Mucosa of rectum (tissue), 2 donors: ENCODE measurements around the gene TFR2.

ENCODE experiments used
- H3K27ac ChIP-seq, 2 donors: one replicate each; pipeline ENCODE4 v1.7.0; 2013; ENCODE audit warnings: inconsistent platforms in 2 of 2, low read depth in 2 of 2, low read length in 2 of 2
- H3K27me3 ChIP-seq, 2 donors: one replicate each; pipeline ENCODE4 v1.7.0; 2013; ENCODE audit warnings: low read length in 2 of 2; ENCODE audit not compliant: control insufficient read depth in 2 of 2, insufficient read depth in 2 of 2
- H3K36me3 ChIP-seq, 2 donors: one replicate each; pipeline ENCODE4 v1.7.0; 2013; ENCODE audit warnings: low read length in 2 of 2; ENCODE audit not compliant: control insufficient read depth in 2 of 2, insufficient read depth in 2 of 2
- H3K4me1 ChIP-seq, 2 donors: one replicate each; pipeline ENCODE4 v1.7.0; 2013; ENCODE audit warnings: low read length in 2 of 2, mild to moderate bottlenecking in 1 of 2; ENCODE audit not compliant: control insufficient read depth in 2 of 2, insufficient read depth in 2 of 2
- H3K4me3 ChIP-seq, 2 donors: one replicate each; pipeline ENCODE4 v1.7.0; 2013; ENCODE audit warnings: low read length in 2 of 2
- H3K9ac ChIP-seq, 2 donors: one replicate each; pipeline ENCODE4 v1.7.0; 2013; ENCODE audit warnings: low read length in 2 of 2, low read depth in 1 of 2, mild to moderate bottlenecking in 1 of 2
- H3K9me3 ChIP-seq, 2 donors: one replicate each; pipeline ENCODE4 v1.7.0; 2013; ENCODE audit warnings: low read length in 2 of 2; ENCODE audit not compliant: control insufficient read depth in 2 of 2
- donor health status: healthy.
- donor health status: Normal muscosa, but diverticular disease.

TFR2 gene

DNA sequence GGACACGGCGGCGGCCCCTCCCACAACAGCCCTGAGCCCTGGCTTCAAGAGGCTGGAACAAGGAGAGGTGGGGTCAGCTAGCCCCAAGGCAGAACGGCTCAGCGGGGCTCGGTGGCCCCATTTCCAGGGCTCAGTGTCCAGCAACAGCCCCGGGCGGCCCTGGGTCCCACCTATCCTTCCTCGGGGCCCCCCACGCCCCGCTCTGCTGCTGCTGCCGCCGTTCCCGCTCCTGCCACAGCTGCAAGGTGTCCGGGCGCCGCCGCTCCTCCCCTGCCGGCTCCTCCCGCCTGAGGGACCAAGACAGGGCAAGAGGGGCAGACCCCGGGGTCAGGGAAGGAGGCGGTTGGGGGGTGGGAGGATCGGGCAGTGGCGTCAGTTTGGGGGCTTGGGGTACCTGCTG, 64.2 kb downstream of the TFR2 start:
- H3K27ac ChIP-seq = no peak overlapping the region
- peaks cover 59 to 62% of the 10 kb centered on the region in 2 donors for H3K36me3 ChIP-seq
- no peaks in the 10 kb centered on the region for H3K4me1 ChIP-seq

DNA sequence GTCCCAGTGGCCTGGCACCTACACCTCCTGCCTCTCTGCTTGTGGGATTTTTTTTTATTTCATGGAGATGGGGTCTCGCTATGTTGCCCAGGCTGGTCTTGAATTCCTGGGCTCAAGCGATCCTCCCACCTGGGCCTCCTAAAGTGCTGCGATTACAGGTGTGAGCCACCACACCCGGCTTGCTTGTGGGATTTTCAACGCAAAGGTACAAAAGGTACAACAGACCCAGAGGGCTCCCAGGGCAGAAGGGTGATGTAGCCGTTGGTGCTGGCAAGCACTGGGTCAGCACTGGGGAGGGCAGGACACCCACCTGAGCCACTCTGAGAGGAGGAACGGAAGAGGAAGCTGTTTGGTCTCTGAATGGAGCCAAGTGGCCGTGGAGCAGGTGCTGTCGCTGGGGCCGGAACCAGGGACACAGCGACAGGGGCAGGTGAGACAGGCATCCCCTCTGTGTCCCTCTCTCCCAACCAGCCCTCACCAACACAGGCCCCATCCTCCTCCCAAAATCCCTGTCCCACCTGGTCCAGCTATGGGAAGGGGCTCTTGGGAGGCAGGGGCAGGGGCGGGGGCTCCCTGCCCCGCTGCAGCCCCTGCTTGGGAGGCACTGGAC, 64.9 kb downstream of the TFR2 start:
- Histone ChIP-seq H3K36me3 (peaks cover 53 to 56% of the 10 kb centered on the region in 2 donors), H3K9ac (no peak overlapping the region), H3K27ac (no peak overlapping the region), H3K9me3 (no peaks in the 10 kb centered on the region), H3K27me3 (no peaks in the 10 kb centered on the region), H3K4me3 (no peak overlapping the region), H3K4me1 (no peaks in the 10 kb centered on the region)

More for the DNA sequence above, 64.2 kb downstream of the TFR2 start:
- Histone ChIP-seq H3K4me3 (no peak overlapping the region), H3K9me3 (no peaks in the 10 kb centered on the region), H3K9ac (no peak overlapping the region), H3K27me3 (no peaks in the 10 kb centered on the region)

DNA sequence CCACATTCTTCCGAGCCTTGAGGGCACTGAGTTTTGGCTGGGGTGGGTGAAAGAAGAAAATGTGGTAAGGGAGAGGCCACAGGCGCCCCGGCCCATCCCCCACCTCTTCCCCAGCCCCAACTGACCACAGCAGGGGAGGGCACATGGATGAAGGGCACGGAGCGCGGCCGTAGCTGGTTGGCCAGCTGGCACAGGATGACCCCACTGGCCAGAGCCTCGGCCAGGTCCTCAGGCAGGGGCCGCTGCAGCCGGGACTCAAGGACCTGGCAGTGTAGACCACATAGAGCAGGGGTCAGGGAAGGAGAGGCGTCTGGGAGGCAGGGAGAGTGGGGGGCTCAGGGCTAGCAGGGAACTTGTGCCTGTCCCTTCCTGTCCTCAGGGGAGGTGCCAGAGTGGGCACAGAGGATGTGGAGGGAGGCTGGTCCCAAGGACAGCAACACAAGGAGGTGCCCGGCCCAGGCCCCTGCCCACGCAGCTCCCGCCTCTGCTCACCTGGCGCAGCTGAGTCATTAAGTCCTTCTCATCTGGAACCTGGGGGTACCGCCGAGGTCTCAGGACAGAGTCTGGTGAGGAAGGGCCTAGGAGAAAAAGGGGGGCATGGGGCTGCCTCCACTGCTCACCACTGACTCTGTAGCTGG, 65.5 kb downstream of the TFR2 start:
- H3K36me3 ChIP-seq = peaks cover 48 to 50% of the 10 kb centered on the region in 2 donors
- H3K9ac ChIP-seq = no peak overlapping the region
- H3K4me3 ChIP-seq = no peak overlapping the region

DNA sequence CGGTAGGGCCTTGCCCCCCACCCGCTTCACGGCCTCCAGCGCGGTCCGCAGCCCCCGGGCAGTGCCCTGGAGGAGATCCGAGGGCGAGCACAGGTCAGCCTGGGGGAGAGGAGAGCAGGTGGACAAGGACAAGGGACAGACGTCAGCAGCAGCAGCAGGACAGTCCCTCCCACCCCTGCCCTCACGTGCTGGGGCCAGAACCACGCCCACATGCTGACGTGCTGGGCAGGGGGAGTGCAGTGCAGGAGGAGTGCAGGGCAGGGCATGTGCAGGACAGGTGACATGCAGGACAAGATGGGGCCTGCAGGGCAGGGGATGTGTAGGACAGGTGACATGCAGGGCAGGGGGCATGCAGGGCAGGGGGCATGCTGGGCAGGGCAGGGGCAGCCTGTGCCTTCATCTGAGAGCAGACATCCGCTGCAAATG, 66.1 kb downstream of the TFR2 start:
- peaks cover under 1 to 7% of the 10 kb centered on the region in 2 donors for H3K4me1 ChIP-seq
- no peaks in the 10 kb centered on the region for H3K9me3 ChIP-seq
- no peak overlapping the region for H3K4me3 ChIP-seq
- H3K9ac ChIP-seq = no peak overlapping the region
- no peaks in the 10 kb centered on the region for H3K27me3 ChIP-seq
- H3K36me3 ChIP-seq = peaks cover 42 to 44% of the 10 kb centered on the region in 2 donors
- H3K27ac ChIP-seq = no peak overlapping the region

More for the DNA sequence above, 65.5 kb downstream of the TFR2 start:
- H3K4me1 ChIP-seq = peaks cover 0 to 5% of the 10 kb centered on the region in 2 donors
- no peaks in the 10 kb centered on the region for H3K9me3 ChIP-seq
- H3K27ac ChIP-seq = no peak overlapping the region
- H3K27me3 ChIP-seq = no peaks in the 10 kb centered on the region

DNA sequence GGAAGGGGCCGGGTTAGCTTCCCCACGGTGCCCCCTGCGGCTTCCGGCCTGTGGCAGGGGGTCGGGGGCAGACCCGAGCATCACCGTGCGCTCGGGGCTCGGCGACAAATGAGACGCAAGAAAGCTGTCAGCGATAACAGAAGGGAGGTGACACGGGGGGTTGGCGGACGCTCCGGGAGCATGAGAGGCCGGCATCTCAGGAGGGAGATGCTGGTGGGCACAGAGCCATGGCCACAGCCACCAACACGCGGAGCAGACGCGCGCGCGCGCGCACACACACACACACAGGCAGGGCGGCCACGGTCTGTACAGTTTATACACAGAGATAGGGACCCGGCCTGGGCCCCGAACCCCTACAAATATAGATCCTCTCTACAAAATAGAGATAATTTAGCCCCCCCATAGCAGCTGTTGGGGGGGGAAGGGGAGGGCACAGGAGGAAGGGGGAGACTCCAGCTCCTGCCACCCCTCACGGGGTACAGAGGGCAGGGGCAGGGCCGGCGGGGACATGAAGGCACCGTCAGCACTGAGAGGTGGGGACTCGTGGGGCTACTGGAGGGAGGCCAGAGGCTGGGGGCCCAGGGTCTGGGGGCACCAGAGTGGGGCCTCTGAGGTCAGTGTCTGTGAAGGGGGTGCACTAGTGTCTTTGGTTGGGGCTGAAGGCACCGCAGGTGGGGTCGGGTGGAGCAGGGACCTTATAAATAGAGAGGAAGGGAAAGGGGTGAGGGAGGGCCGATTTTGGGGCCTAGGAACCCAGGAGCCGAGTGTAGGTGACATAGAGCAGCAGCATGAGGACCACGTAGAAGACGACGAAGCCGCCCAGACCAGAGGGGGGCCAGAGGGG, 66.8 kb downstream of the TFR2 start:
- Histone ChIP-seq H3K9me3 (no peaks in the 10 kb centered on the region), H3K27ac (no peak overlapping the region), H3K27me3 (no peaks in the 10 kb centered on the region), H3K9ac (no peak overlapping the region), H3K4me1 (peaks cover 7 to 10% of the 10 kb centered on the region in 2 donors), H3K36me3 (peaks cover 35 to 39% of the 10 kb centered on the region in 2 donors), H3K4me3 (no peak overlapping the region)

DNA sequence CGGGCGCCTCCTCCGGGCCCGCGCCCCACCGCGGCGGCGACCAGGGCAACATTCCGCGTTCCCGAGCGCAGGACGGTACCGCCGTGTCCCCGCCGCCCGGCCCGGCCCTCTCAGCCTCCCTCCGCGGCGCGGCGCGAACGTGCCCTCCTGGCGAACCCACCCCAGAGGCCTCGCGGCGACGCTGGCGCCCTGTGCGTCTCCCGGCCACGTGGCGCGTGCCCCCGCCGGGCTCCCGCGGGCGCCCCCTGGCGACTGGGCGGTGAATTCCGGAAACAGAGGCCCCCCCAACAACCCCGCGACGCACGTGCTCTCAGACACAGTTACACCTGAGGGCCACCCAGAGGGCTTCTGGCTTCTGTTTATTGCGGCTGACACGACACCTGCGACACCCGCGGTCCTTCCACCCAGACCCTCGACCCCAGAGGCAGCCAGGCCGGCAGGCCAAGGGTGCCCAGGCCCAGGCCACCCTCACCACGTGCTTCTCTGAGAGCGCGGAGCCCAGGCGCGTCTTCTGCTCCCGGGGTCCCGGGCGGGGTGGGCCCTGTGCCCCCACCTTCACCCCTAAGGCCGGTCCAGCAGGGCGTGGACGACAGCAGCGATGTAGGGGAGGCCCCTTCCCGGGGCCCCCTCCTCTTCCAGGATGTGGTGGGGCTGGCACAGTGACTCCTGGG, 67.5 kb downstream of the TFR2 start, which contains the start of gene SAP25:
TSS of gene SAP25 (minus strand) at position 210 of the 671 bp plus-strand sequence. CDS start at position 52, 158 bp downstream.
- no peak within 1 kb of the TSS for H3K4me3 ChIP-seq
- no peaks in the 10 kb centered on the region for H3K27me3 ChIP-seq
- H3K36me3 ChIP-seq = peaks cover 31 to 34% of the 10 kb centered on the region in 2 donors
- H3K27ac ChIP-seq = no peak within 1 kb of the TSS
- no peaks in the 10 kb centered on the region for H3K9me3 ChIP-seq
- H3K9ac ChIP-seq = no peak within 1 kb of the TSS
- H3K4me1 ChIP-seq = peaks cover 14 to 18% of the 10 kb centered on the region in 2 donors

DNA sequence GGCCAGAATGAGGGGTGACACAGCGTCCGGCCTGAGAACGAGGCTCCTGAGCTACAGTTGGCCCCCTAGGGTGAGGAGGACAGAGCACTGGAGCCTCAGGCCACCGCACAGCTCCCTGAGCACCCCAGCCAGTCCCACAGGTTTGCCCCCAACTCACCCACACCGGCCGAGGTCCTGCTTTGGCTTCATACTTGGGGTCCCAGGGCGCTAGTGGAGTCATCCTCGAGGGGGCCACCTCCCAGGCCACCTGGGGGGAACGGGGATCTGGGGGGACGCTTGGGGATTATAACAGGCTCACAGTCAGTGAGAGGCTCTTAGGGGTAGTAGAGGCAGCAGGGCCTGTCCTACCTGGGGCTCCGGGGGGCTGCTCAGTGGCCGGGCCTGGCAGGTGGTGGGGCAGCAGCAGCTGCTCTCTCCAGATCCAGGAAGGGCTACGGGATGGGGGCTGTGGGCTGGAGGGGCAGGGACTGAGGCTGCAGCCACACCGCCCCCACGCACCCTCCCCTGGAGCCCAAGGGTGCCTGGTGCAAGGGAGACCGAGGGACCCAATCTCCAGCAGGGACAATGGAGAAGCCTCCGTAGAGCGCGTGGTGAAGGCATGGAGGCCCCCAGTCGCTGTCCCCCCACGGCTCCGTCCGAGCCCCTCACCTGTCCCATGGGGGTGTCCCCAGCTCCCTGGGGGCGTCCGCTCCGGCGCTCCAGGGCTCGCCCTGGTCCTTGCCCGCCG, 68.2 kb downstream of the TFR2 start:
- H3K4me3 ChIP-seq = no peak overlapping the region
- no peak overlapping the region for H3K27ac ChIP-seq
- no peaks in the 10 kb centered on the region for H3K9me3 ChIP-seq
- no peak overlapping the region for H3K9ac ChIP-seq
- H3K36me3 ChIP-seq = peaks cover 24 to 27% of the 10 kb centered on the region in 2 donors
- peaks cover 19 to 22% of the 10 kb centered on the region in 2 donors for H3K4me1 ChIP-seq
- no peaks in the 10 kb centered on the region for H3K27me3 ChIP-seq

DNA sequence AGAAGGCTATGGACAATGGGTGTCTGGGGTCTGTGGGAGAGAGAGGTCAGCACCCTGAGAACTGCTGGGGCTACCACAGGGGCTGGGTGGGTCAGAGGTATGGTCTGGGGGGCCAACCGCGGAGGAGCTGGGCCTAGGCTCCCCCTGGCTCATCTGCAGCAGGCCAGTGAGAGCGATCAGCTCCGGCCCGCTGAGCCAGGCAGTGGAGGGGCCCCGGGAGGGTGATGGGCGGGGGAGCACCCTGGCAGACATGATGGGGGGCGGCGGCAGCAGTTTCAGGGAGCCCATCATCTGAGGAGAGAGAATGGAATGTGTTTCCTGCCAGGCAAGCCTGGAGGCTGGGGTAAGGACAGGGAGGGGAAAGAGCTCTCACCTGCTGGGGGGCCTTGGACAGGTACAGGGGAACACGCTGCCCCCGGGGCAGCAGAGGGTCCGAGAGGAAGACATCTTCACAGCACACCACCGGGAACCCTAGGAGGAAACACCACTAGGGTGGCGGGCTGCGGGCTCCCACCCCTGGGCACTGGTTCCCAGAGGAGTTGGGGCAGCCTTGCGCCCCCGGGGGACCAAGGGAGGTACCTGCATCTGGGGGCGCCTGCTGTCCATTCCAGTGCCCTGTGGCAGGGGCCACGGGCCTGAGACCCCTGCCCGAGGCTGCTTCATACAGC, 68.9 kb downstream of the TFR2 start:
- H3K9me3 ChIP-seq = no peaks in the 10 kb centered on the region
- no peak overlapping the region for H3K4me3 ChIP-seq
- H3K27ac ChIP-seq = no peak overlapping the region
- H3K9ac ChIP-seq = no peak overlapping the region
- peaks cover 17 to 22% of the 10 kb centered on the region in 2 donors for H3K36me3 ChIP-seq
- H3K27me3 ChIP-seq = no peaks in the 10 kb centered on the region
- H3K4me1 ChIP-seq = peaks cover 21 to 25% of the 10 kb centered on the region in 2 donors

DNA sequence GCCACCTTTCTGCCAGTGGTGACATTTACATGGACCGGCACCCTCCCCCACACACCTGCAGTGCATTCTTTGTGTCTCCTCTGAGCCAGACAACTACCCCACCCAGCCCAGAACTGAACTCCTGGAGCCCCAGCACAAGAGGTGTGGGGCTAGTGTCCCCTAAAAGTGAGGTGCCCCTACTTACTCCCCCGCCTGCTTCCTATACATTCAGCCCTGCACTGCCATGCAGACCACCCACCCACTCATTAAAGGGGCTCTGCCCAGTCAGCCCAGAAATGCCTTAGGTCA, 69.6 kb downstream of the TFR2 start:
- H3K4me3 ChIP-seq = no peak overlapping the region
- peaks cover 16 to 21% of the 10 kb centered on the region in 2 donors for H3K36me3 ChIP-seq

More for the DNA sequence above, 69.6 kb downstream of the TFR2 start:
- H3K9me3 ChIP-seq = no peaks in the 10 kb centered on the region
- peaks cover 22 to 25% of the 10 kb centered on the region in 2 donors for H3K4me1 ChIP-seq
- no peak overlapping the region for H3K9ac ChIP-seq
- no peaks in the 10 kb centered on the region for H3K27me3 ChIP-seq
- no peak overlapping the region for H3K27ac ChIP-seq
